Nephron progenitor cell (in vitro differentiated cells): ENCODE measurements around the gene OAS3.
A peak's percentile ranks its signal among the peaks of the same experiment; 100 is the strongest.

Experiments used
- DNase-seq: peaks from one replicate; pipeline ENCODE4 v3.0.0; 2021
- H3K27ac Mint-ChIP-seq: 2 replicates; pipeline ENCODE4 v1.8.0; 2021; ENCODE audit warnings: mild to moderate bottlenecking, moderate library complexity, mixed read lengths
- H3K27me3 Mint-ChIP-seq: 2 replicates; pipeline ENCODE4 v1.8.0; 2021; ENCODE audit warnings: mild to moderate bottlenecking, low read depth, mixed read lengths; ENCODE audit not compliant: poor library complexity
- H3K36me3 Mint-ChIP-seq: 2 replicates; pipeline ENCODE4 v1.8.0; 2021; ENCODE audit warnings: low read depth, mixed read lengths
- H3K4me1 Mint-ChIP-seq: 2 replicates; pipeline ENCODE4 v1.8.0; 2021; ENCODE audit warnings: mixed read lengths
- H3K4me3 Mint-ChIP-seq: 2 replicates; pipeline ENCODE4 v1.8.0; 2021; ENCODE audit warnings: mild to moderate bottlenecking, moderate library complexity, mixed read lengths
- H3K9me3 Mint-ChIP-seq: 2 replicates; pipeline ENCODE4 v1.8.0; 2021; ENCODE audit warnings: mild to moderate bottlenecking, moderate library complexity, mixed read lengths
- TF ChIP-seq, protein P1 (sequence below): fragments of 200-600 bp; sonication (generic); IDR thresholded peaks from 2 replicates; pipeline ENCODE4 v1.5.0; 2021; ENCODE audit warnings: antibody characterized with exemption

The OAS3 gene

GRCh38 chr12:112898380-112898779 lies 39.9 kb upstream of the OAS3 start:
- Mint-ChIP-seq H3K4me3 (no peak overlapping the region), H3K4me1 (no peaks in the 10 kb centered on the region)
- no peak for DNase-seq

GRCh38 chr12:112900298-112901145 lies 37.8 kb upstream of the OAS3 start:
- TF ChIP-seq, protein P1, sequence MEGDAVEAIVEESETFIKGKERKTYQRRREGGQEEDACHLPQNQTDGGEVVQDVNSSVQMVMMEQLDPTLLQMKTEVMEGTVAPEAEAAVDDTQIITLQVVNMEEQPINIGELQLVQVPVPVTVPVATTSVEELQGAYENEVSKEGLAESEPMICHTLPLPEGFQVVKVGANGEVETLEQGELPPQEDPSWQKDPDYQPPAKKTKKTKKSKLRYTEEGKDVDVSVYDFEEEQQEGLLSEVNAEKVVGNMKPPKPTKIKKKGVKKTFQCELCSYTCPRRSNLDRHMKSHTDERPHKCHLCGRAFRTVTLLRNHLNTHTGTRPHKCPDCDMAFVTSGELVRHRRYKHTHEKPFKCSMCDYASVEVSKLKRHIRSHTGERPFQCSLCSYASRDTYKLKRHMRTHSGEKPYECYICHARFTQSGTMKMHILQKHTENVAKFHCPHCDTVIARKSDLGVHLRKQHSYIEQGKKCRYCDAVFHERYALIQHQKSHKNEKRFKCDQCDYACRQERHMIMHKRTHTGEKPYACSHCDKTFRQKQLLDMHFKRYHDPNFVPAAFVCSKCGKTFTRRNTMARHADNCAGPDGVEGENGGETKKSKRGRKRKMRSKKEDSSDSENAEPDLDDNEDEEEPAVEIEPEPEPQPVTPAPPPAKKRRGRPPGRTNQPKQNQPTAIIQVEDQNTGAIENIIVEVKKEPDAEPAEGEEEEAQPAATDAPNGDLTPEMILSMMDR: peak; percentile 41
- no peak overlapping the region for H3K27ac Mint-ChIP-seq
- no peaks in the 10 kb centered on the region for H3K4me1 Mint-ChIP-seq
- H3K36me3 Mint-ChIP-seq: no peaks in the 10 kb centered on the region
- DNase-seq: no peak
- peaks cover 19% of the 10 kb centered on the region for H3K9me3 Mint-ChIP-seq
- H3K4me3 Mint-ChIP-seq: no peak overlapping the region
- peaks cover 48% of the 10 kb centered on the region for H3K27me3 Mint-ChIP-seq

More at GRCh38 chr12:112898380-112898779, 39.9 kb upstream of the OAS3 start:
- Mint-ChIP-seq H3K27me3 (peaks cover 49% of the 10 kb centered on the region), H3K27ac (no peak overlapping the region), H3K36me3 (no peaks in the 10 kb centered on the region), H3K9me3 (peaks cover 7% of the 10 kb centered on the region)
- TF ChIP-seq, protein P1: no peak

- H3K9me3 Mint-ChIP-seq: peaks cover 19% of the 10 kb centered on the region
- TF ChIP-seq, protein P1: no peak
- H3K27me3 Mint-ChIP-seq: peaks cover 44% of the 10 kb centered on the region
- H3K4me1 Mint-ChIP-seq: peaks cover under 1% of the 10 kb centered on the region
- DNase-seq: no peak
- no peak overlapping the region for H3K4me3 Mint-ChIP-seq
- H3K36me3 Mint-ChIP-seq: no peaks in the 10 kb centered on the region
- H3K27ac Mint-ChIP-seq: no peak overlapping the region
Measured at GRCh38 chr12:112901271-112901670, 37.0 kb upstream of the OAS3 start.

- H3K9me3 Mint-ChIP-seq: peaks cover 19% of the 10 kb centered on the region
Measured at GRCh38 chr12:112904571-112904970, 33.7 kb upstream of the OAS3 start.

DNA sequence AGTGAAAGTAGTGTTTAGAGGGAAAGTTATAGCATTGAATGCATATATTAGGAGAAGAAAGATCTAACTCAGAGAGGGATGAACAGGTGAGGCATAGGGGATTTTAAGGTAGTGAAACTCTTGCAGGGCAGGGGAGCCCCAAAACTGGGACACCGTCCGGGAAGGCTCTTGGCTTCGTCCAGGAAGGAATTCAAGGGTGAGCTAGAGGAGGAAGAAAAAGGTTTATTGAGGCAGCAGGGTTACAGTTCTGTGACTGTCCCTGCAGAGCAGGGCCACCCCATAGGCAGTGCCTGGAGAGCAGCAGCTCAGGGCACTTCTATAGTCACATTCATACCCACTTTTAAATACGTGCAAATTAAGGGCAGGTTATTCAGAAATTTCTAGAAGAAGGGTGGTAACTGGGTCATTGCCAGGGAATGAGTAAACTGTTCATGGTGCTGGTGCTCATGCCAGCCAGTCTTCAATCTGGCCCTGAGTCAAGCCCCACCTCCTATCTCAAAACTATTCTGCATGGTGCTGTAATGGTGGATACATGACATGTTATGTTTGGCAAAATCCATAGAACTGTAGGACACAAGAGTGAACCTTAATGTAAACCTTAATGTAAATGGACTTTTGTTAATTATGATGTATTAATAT lies 32.7 kb upstream of the OAS3 start:
- peaks cover 23% of the 10 kb centered on the region for H3K27me3 Mint-ChIP-seq
- peaks cover 22% of the 10 kb centered on the region for H3K9me3 Mint-ChIP-seq
- H3K4me1 Mint-ChIP-seq: peaks cover 9% of the 10 kb centered on the region
- TF ChIP-seq, protein P1: no peak
- no peak overlapping the region for H3K27ac Mint-ChIP-seq
- no peak overlapping the region for H3K4me3 Mint-ChIP-seq
- no peaks in the 10 kb centered on the region for H3K36me3 Mint-ChIP-seq
- no peak for DNase-seq

More at GRCh38 chr12:112904571-112904970, 33.7 kb upstream of the OAS3 start:
- Mint-ChIP-seq H3K27ac (no peak overlapping the region), H3K36me3 (no peaks in the 10 kb centered on the region), H3K4me1 (peaks cover 9% of the 10 kb centered on the region), H3K27me3 (peaks cover 26% of the 10 kb centered on the region), H3K4me3 (no peak overlapping the region)
- TF ChIP-seq, protein P1: no peak
- no peak for DNase-seq
